Measurements from ENCODE around the gene CHRM1. TPM values are rescaled to one million over a fixed set of nuclear protein-coding genes. Genes with fewer than 3 reads are reported as not detected.

The CHRM1 gene
- total RNA-seq = not detected in 2 replicates

- no peak for FAIRE-seq
- no peak within 1 kb of the TSS for H3K4me3 ChIP-seq (ENCODE audit: low read depth, low read length)
These were observed at the start of gene CHRM1 for GRCh38 chr11:62921201-62921572. Gene CHRM1 (minus strand): TSS chr11:62921363. CDS start chr11:62911100, 10,263 bp downstream.

GRCh38 chr11:62965574-62965973 is 44.4 kb upstream of the CHRM1 start:
- Histone ChIP-seq H3K36me3 (ENCODE audit: control insufficient read depth, insufficient read depth, low read length) (no peaks in the 10 kb centered on the region), H3K4me3 (ENCODE audit: low read depth, low read length) (no peak overlapping the region), H3K27me3 (ENCODE audit: control insufficient read depth, insufficient read depth, low read length) (no peaks in the 10 kb centered on the region)
- DNase-seq (ENCODE audit: low read depth) (no peak), FAIRE-seq (no peak)
- no peak for TF ChIP-seq CTCF (IDR thresholded peaks at IDR 0.05; ENCODE audit: insufficient read depth, low read length, severe bottlenecking)

More at GRCh38 chr11:62921201-62921572, at the start of gene CHRM1:
- Histone ChIP-seq H3K36me3 (ENCODE audit: control insufficient read depth, insufficient read depth, low read length) (no peaks in the 10 kb centered on the region), H3K27me3 (ENCODE audit: control insufficient read depth, insufficient read depth, low read length) (peaks cover 41% of the 10 kb centered on the region)
- DNase-seq (ENCODE audit: low read depth) = no peak
- no peak for TF ChIP-seq CTCF (IDR thresholded peaks at IDR 0.05; ENCODE audit: insufficient read depth, low read length, severe bottlenecking)

- Histone ChIP-seq H3K27me3 (ENCODE audit: control insufficient read depth, insufficient read depth, low read length) (no peaks in the 10 kb centered on the region), H3K4me3 (ENCODE audit: low read depth, low read length) (no peak overlapping the region), H3K36me3 (ENCODE audit: control insufficient read depth, insufficient read depth, low read length) (no peaks in the 10 kb centered on the region)
- DNase-seq (ENCODE audit: low read depth) = no peak
- no peak for FAIRE-seq
- TF ChIP-seq CTCF (IDR thresholded peaks at IDR 0.05; ENCODE audit: insufficient read depth, low read length, severe bottlenecking) = no peak
These were observed 41.2 kb upstream of the CHRM1 start for GRCh38 chr11:62962391-62962790.

GRCh38 chr11:62961017-62961570 is 39.9 kb upstream of the CHRM1 start:
- no peaks in the 10 kb centered on the region for H3K27me3 ChIP-seq (ENCODE audit: control insufficient read depth, insufficient read depth, low read length)

GRCh38 chr11:62959422-62959980 is 38.3 kb upstream of the CHRM1 start:
- no peak for DNase-seq (ENCODE audit: low read depth)
- H3K36me3 ChIP-seq (ENCODE audit: control insufficient read depth, insufficient read depth, low read length) = no peaks in the 10 kb centered on the region
- FAIRE-seq = peak; percentile 18
- no peak overlapping the region for H3K4me3 ChIP-seq (ENCODE audit: low read depth, low read length)
- no peaks in the 10 kb centered on the region for H3K27me3 ChIP-seq (ENCODE audit: control insufficient read depth, insufficient read depth, low read length)
- no peak for TF ChIP-seq CTCF (IDR thresholded peaks at IDR 0.05; ENCODE audit: insufficient read depth, low read length, severe bottlenecking)

More at GRCh38 chr11:62961017-62961570, 39.9 kb upstream of the CHRM1 start:
- no peak for FAIRE-seq
- DNase-seq (ENCODE audit: low read depth) = no peak
- Histone ChIP-seq H3K4me3 (ENCODE audit: low read depth, low read length) (no peak overlapping the region), H3K36me3 (ENCODE audit: control insufficient read depth, insufficient read depth, low read length) (no peaks in the 10 kb centered on the region)
- TF ChIP-seq CTCF (IDR thresholded peaks at IDR 0.05; ENCODE audit: insufficient read depth, low read length, severe bottlenecking) = no peak

All from bronchial epithelial cell (primary cell).